Neural cell (in vitro differentiated cells): Measurements from ENCODE around the gene PLEKHA5.

Experiments used
- CTCF ChIP-seq: fragments of 450-650 bp; IDR thresholded peaks from 2 replicates; pipeline ENCODE4 v1.5.1; 2014; ENCODE audit warnings: antibody characterized with exemption, mild to moderate bottlenecking, moderate library complexity; ENCODE audit not compliant: poor library complexity, severe bottlenecking
- EZH2 ChIP-seq: fragments of 200-600, 300-800 bp; shearing (Covaris generic), sonication (generic); IDR thresholded peaks from 2 replicates; pipeline ENCODE4 v1.6.1; 2014; ENCODE audit warnings: antibody characterized with exemption, low read length, borderline replicate concordance, mild to moderate bottlenecking; ENCODE audit not compliant: insufficient read depth, poor library complexity, severe bottlenecking
- POLR2AphosphoS5 ChIP-seq: IDR thresholded peaks from 2 replicates; pipeline ENCODE4 v1.6.1; 2012
- REST ChIP-seq: IDR thresholded peaks from 2 replicates; pipeline ENCODE4 v1.6.1; 2012; ENCODE audit warnings: borderline replicate concordance
- TAF1 ChIP-seq: IDR thresholded peaks from 2 replicates; pipeline ENCODE4 v1.6.1; 2012; ENCODE audit warnings: low read depth

- TF ChIP-seq CTCF (no peak), TAF1 (no peak), REST (no peak), EZH2 (no peak), POLR2AphosphoS5 (no peak)
Measured at GRCh38 chr12:19201661-19202060, 72.1 kb downstream of the PLEKHA5 start.
